AG20443 (cell line): ENCODE data around the gene JADE2.
"Not testable (repeated sequence)": the region's sequence is repeated elsewhere in the genome, so short reads cannot be mapped to it uniquely, and the experiment has no call there.

Experiments used
- DNase-seq: peaks from one replicate; pipeline ENCODE4 v3.0.0; 2012; ENCODE audit warnings: low spot score, mixed read lengths

JADE2 gene

GRCh38 chr5:134592141-134592746 is 66.8 kb downstream of the JADE2 start:
- peak; percentile 17 for DNase-seq

- DNase-seq, result no peak
These were observed 68.9 kb downstream of the JADE2 start for GRCh38 chr5:134594336-134594735.

- DNase-seq, result no peak
These were observed 69.5 kb downstream of the JADE2 start for GRCh38 chr5:134594797-134595457.

GRCh38 chr5:134595458-134595838 is 70.0 kb downstream of the JADE2 start:
- no peak for DNase-seq

GRCh38 chr5:134599820-134600219 is 74.3 kb downstream of the JADE2 start:
- DNase-seq, result not testable (repeated sequence)

GRCh38 chr5:134600600-134600999 is 75.1 kb downstream of the JADE2 start:
- no peak for DNase-seq

- DNase-seq, result no peak
These were observed 77.6 kb downstream of the JADE2 start for GRCh38 chr5:134603059-134603458.

GRCh38 chr5:134604908-134605307 is 79.4 kb downstream of the JADE2 start:
- DNase-seq, result no peak

- DNase-seq, result no peak
These were observed 81.3 kb downstream of the JADE2 start for GRCh38 chr5:134606726-134607125.

- no peak for DNase-seq
These were observed 83.1 kb downstream of the JADE2 start for GRCh38 chr5:134608555-134608954.

- no peak for DNase-seq
These were observed 83.9 kb downstream of the JADE2 start for GRCh38 chr5:134609232-134609851.

GRCh38 chr5:134610725-134611124 is 85.3 kb downstream of the JADE2 start:
- no peak for DNase-seq

GRCh38 chr5:134611515-134611914 is 86.0 kb downstream of the JADE2 start:
- DNase-seq, result no peak

- DNase-seq, result peak; percentile 18
These were observed 89.1 kb downstream of the JADE2 start for GRCh38 chr5:134614450-134615085.

GRCh38 chr5:134620634-134621033 is 95.2 kb downstream of the JADE2 start:
- DNase-seq, result no peak

- DNase-seq, result no peak
These were observed 100.1 kb downstream of the JADE2 start for GRCh38 chr5:134625559-134625958.

- DNase-seq, result no peak
These were observed 101.0 kb downstream of the JADE2 start for GRCh38 chr5:134626369-134627014.
